ENCODE measurements around the gene PALD1. TPM values are rescaled to one million over a fixed set of nuclear protein-coding genes. Genes with fewer than 3 reads are reported as not detected.
A peak's percentile ranks its signal among the peaks of the same experiment; 100 is the strongest.

The PALD1 gene
- total and polyA plus RNA-seq, 2 of the 13 experiments (the other 11 are each of a cell fraction or from before 2014, with no cell fraction given): 0.07 to 0.09 TPM

GRCh38 chr10:70441161-70441894 lies 37.2 kb upstream of the PALD1 start, which contains the start of gene NODAL:
Gene NODAL, minus strand, starts transcription at chr10:70441681. Its CDS starts 14 bp downstream, at chr10:70441667.
- Histone ChIP-seq H3K36me3 (replicated peaks in 1 of 2; ENCODE audit: control insufficient read depth in 1 of 2, insufficient read depth in 2 of 2, low read length in 2 of 2) (no peaks in the 10 kb centered on the region), H3K4me1 (ENCODE audit: insufficient read depth, low read length) (peaks cover 47% of the 10 kb centered on the region), H3K27ac (ENCODE audit: extremely low read length, insufficient read depth, low read length) (no peak within 1 kb of the TSS), H3K79me2 (ENCODE audit: insufficient read depth, low read length) (no peaks in the 10 kb centered on the region), H3K4me3 (replicated peaks in 1 of 3; ENCODE audit: insufficient read depth in 1 of 3, low read depth in 2 of 3, low read length in 3 of 3) (no peak within 1 kb of the TSS), H3K9me3 (ENCODE audit: low read length) (no peaks in the 10 kb centered on the region), H3K9ac (ENCODE audit: insufficient read depth, low read depth, low read length) (no peak within 1 kb of the TSS), H4K20me1 (ENCODE audit: insufficient read depth, low read length) (no peaks in the 10 kb centered on the region), H3K27me3 (ENCODE audit: control insufficient read depth in 1 of 2, insufficient read depth in 2 of 2, low read length in 2 of 2) (no peaks in the 10 kb centered on the region), H2AFZ (ENCODE audit: low read length) (no peak within 1 kb of the TSS), H3K4me2 (ENCODE audit: low read depth, low read length) (peak within 1 kb of the TSS; percentile 21)
- CTCF ChIA-PET (ENCODE audit: low intra/inter-chr PET ratio, low total read pairs): no interaction called here
- no peak for DNase-seq (ENCODE audit: low spot score)
- TF ChIP-seq REPIN1 (CRISPR knock-in tag; IDR thresholded peaks at IDR 0.05; ENCODE audit: borderline replicate concordance, low read depth): no peak
- TF ChIP-seq ZBTB33 (CRISPR knock-in tag; IDR thresholded peaks at IDR 0.05): 0 out of 2 replicates have a peak, but pooled peaks have one; percentile 8
- TF ChIP-seq ZBTB10 (CRISPR knock-in tag; IDR thresholded peaks at IDR 0.05; ENCODE audit: borderline replicate concordance): no peak
- TF ChIP-seq ZNF33B (CRISPR knock-in tag; IDR thresholded peaks at IDR 0.05): 0 out of 2 replicates have a peak, but pooled peaks have one; percentile 12
- TF ChIP-seq ZNF687 (CRISPR knock-in tag; IDR thresholded peaks at IDR 0.05): 0 out of 2 replicates have a peak, but pooled peaks have one; percentile 11
- no peak for TF ChIP-seq MTA3 (CRISPR knock-in tag; IDR thresholded peaks at IDR 0.05)
- POLR2A ChIA-PET: interaction anchor here (1.3 kb wide), 1 partner anchor 208 kb away, joined by 3 read pairs; no protein-coding TSS in a partner anchor
- no peak for ATAC-seq
- no TSS peak for BruUV-seq (replicated peaks)
- 97% methylated on average over 51 of the region's 60 CpGs for WGBS (ENCODE audit: low lambda C conversion rate)
- in situ Hi-C loops (cut with HindIII; ENCODE audit: extremely low pct_ligation_motif_present, low pct_unique_long_range_greater_than_20kb) (no loop called here), intact Hi-C loops (cut with micrococcal nuclease; ENCODE audit: unreplicated experiment) (no loop called here)
- no peak for FAIRE-seq

All from HepG2 (cell line).